Measurements from ENCODE around the gene IQCH.

Gene IQCH

GRCh38 chr15:67456677-67457529, 202.3 kb downstream of the IQCH start:
- DNase-seq = peak; percentile 43

GRCh38 chr15:67458331-67459029, 203.9 kb downstream of the IQCH start:
- no peak for DNase-seq

- no peak for DNase-seq
Observed at GRCh38 chr15:67460521-67460920, 205.9 kb downstream of the IQCH start.

GRCh38 chr15:67461735-67462134, 207.1 kb downstream of the IQCH start:
- DNase-seq = no peak

- DNase-seq = no peak
Observed at GRCh38 chr15:67462875-67463274, 208.3 kb downstream of the IQCH start.

- no peak for DNase-seq
Observed at GRCh38 chr15:67463488-67463887, 208.9 kb downstream of the IQCH start.

- no peak for DNase-seq
Observed at GRCh38 chr15:67465196-67465952, 210.8 kb downstream of the IQCH start.

- no peak for DNase-seq
Observed at GRCh38 chr15:67468416-67468815, 213.8 kb downstream of the IQCH start.

- DNase-seq = no peak
Observed at GRCh38 chr15:67469680-67470079, 215.1 kb downstream of the IQCH start.

- DNase-seq = no peak
Observed at GRCh38 chr15:67472957-67473356, 218.4 kb downstream of the IQCH start.

GRCh38 chr15:67474405-67475110, 220.0 kb downstream of the IQCH start:
- DNase-seq = no peak

GRCh38 chr15:67479781-67480505, 225.4 kb downstream of the IQCH start:
- no peak for DNase-seq

- no peak for DNase-seq
Observed at GRCh38 chr15:67480741-67481140, 226.2 kb downstream of the IQCH start.

- DNase-seq = no peak
Observed at GRCh38 chr15:67481680-67482079, 227.1 kb downstream of the IQCH start.

GRCh38 chr15:67495585-67495984, 241.0 kb downstream of the IQCH start:
- DNase-seq = no peak

- no peak for DNase-seq
Observed at GRCh38 chr15:67501177-67501835, 246.7 kb downstream of the IQCH start.

GRCh38 chr15:67501836-67502461, 247.4 kb downstream of the IQCH start:
- DNase-seq = no peak

GRCh38 chr15:67504056-67504455, 249.5 kb downstream of the IQCH start:
- DNase-seq = no peak

- DNase-seq = no peak
Observed at GRCh38 chr15:67504796-67505195, 250.2 kb downstream of the IQCH start.

GRCh38 chr15:67505675-67506572, 251.3 kb downstream of the IQCH start:
- no peak for DNase-seq

Measured in T1000 (cell line).